AG08395 (cell line): ENCODE results near the gene ZNF112.

ENCODE experiments used
- DNase-seq: peaks from one replicate; pipeline ENCODE4 v3.0.0; 2012; ENCODE audit warnings: mixed read lengths, low spot score

Gene ZNF112

DNA sequence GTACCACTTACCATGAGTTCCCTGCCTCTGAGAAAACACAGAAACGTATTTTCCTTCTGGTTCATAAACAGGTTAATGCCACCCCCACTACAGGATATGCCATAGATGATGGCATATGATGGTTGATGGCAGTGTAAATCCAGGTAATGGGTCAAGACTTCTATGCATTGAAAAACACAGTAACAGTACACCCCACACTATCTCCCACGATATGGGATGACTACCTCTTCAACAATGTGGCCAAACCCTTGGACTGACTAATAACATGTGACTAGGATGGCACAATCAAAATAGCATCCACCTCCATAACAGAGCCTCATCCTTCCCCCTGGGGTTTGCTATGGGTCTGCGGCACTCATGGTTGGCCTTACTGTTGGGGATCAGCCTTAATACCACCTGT lies 73.6 kb downstream of the ZNF112 start:
- no peak for DNase-seq

DNA sequence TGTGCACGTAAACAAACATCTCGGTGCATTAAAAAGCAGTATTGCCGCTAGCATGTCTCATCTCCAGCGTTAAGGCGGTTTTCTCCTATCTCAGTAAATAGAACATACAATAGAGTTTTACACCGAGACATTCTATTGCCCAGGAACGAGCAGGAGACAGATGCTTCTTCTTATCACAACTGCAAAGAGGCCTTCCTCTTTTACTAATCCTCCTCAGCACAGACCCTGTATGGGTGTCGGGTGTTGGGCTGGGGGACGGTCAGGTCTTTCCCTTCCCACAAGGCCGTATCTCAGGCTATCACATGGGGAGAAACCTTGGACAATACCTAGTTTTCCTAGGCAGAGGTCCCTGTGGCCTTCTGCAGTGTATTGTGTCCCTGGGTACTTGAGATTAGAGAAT lies 75.6 kb downstream of the ZNF112 start:
- DNase-seq: no peak

DNA sequence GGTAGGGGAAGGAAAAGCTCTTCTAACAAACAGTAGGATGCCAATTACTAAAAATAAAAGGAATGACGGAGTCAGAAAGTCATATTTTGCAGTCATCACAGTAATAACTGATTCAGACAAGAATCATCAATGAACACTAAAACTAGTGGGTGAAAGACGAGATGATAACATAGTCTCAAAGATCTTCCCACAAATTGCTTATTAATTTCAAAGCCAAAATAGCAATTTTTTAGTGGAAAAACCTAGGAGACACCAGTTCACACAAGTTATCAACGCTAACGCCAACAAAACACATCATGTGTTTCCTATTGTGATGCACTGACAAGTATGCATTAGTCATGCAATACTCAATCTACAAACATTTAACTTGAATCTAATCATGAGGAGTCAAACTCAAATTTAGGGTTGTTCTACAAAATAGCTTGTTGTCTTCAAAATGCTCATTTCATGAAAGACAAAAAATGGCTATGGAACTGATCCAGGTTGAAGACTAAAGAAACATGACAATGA lies 78.2 kb downstream of the ZNF112 start:
- peak; percentile 27 for DNase-seq

DNA sequence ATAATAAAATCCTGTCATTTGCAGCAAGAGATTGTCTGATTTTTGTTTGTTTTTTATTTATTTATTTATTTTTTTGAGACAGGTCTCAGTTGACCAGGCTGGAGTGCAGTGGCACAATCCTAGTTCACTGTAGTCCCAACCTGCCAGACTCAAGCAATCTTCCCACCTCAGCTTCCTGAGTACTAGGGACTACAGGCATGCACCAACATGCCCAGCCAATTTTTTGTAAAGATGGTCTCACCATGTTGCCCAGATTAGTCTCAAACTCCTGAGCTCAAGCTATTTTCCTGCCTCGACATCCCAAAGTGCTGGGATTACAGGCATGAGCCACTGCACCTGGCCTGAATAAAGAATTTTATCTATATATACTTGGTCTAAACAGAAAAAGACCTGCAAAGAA lies 79.1 kb downstream of the ZNF112 start:
- no peak for DNase-seq
